Measurements from ENCODE around the gene TENT5C. TPM values are rescaled to one million over a fixed set of nuclear protein-coding genes. Genes with fewer than 3 reads are reported as not detected.

Gene TENT5C
- total and polyA plus RNA-seq, 9 of the 15 experiments (the other 6 are each of a cell fraction or from before 2014, with no cell fraction given): 1.8 to 7.7 (median 4.0) TPM

DNA sequence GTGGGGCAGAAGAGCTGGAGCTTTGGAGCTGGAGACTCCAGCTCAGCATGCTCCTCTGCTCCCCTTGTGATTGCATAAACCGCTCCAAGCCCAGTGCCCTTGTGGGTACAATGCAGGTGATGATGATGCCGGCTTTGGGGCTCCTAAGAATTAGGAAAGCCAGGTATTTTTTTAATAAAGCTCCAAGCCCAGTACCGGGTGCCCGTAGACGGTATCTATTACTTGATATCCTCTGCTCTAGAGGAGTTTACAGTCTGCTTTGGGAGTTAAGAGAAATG lies 27.2 kb downstream of the TENT5C start:
- Histone ChIP-seq H3K4me2 (ENCODE audit: insufficient read depth, low read length) (no peak overlapping the region), H3K9me3 (replicated peaks; ENCODE audit: control insufficient read depth, insufficient read depth, low read depth, low read length) (no peaks in the 10 kb centered on the region), H3K4me3 (no peak overlapping the region), H4K20me1 (replicated peaks; ENCODE audit: control insufficient read depth, insufficient read depth, low read length) (no peaks in the 10 kb centered on the region), H2AFZ (ENCODE audit: low read depth, low read length) (no peak overlapping the region), H3K9me1 (ENCODE audit: control insufficient read depth, insufficient read depth, low read length) (no peaks in the 10 kb centered on the region), H3K36me3 (ENCODE audit: control insufficient read depth, insufficient read depth, low read length) (no peaks in the 10 kb centered on the region), H3K27me3 (ENCODE audit: control insufficient read depth in 2 of 2, insufficient read depth in 2 of 2, low read length in 2 of 2) (no peaks in the 10 kb centered on the region), H3K9ac (ENCODE audit: insufficient read depth in 1 of 2, low read depth in 2 of 2, low read length in 2 of 2) (no peak overlapping the region), H3K4me1 (replicated peaks in 1 of 2; ENCODE audit: control insufficient read depth in 2 of 2, insufficient read depth in 2 of 2, low read length in 2 of 2) (peaks cover 10 to 19% of the 10 kb centered on the region in 2 experiments; a peak in 4 of 5 replicates), H3K79me2 (ENCODE audit: control insufficient read depth, insufficient read depth, low read length) (no peaks in the 10 kb centered on the region), H3K27ac (ENCODE audit: extremely low read depth, low read depth, low read length) (no peak overlapping the region)
- FAIRE-seq: no peak
- intact Hi-C loops (cut with micrococcal nuclease): no loop called here
- ChIA-PET CTCF (ENCODE audit: low intra/inter-chr PET ratio) (no interaction called here), POLR2A (interaction anchor here (0.7 to 24.8 kb wide), 5 partner anchors 9 to 64 kb away, joined by 3 to 383 read pairs (median 4); partner anchors contain the start of gene TENT5C)
- WGBS (ENCODE audit: insufficient coverage, low coverage, missing lambda C conversion rate): 39% methylated on average over 5 of the region's 5 CpGs
- no peak for TF ChIP-seq PPARD (CRISPR knock-in tag; IDR thresholded peaks at IDR 0.05)
- ATAC-seq: no peak
- BruUV-seq (replicated peaks): no TSS peak
- in situ Hi-C loops (cut with MboI): no loop called here
- no peak for DNase-seq (ENCODE audit: extremely low read depth in 1 of 4, low spot score in 3 of 4)

- no peak overlapping the region for H3K4me3 ChIP-seq
- no peaks in the 10 kb centered on the region for H3K79me2 ChIP-seq (ENCODE audit: control insufficient read depth, insufficient read depth, low read length)
- no peaks in the 10 kb centered on the region for H3K9me3 ChIP-seq (replicated peaks; ENCODE audit: control insufficient read depth, insufficient read depth, low read depth, low read length)
- no peak overlapping the region for H3K4me2 ChIP-seq (ENCODE audit: insufficient read depth, low read length)
- intact Hi-C loops (cut with micrococcal nuclease): no loop called here
- FAIRE-seq (no peak), DNase-seq (ENCODE audit: extremely low read depth in 1 of 4, low spot score in 3 of 4) (no peak), ATAC-seq (no peak)
- ChIA-PET POLR2A (interaction anchor here (0.7 to 24.8 kb wide), 3 partner anchors 9 to 21 kb away, joined by 4 to 383 read pairs (median 4); partner anchors contain the start of gene TENT5C), CTCF (ENCODE audit: low intra/inter-chr PET ratio) (no interaction called here)
- H3K9me1 ChIP-seq (ENCODE audit: control insufficient read depth, insufficient read depth, low read length): no peaks in the 10 kb centered on the region
- H3K36me3 ChIP-seq (ENCODE audit: control insufficient read depth, insufficient read depth, low read length): no peaks in the 10 kb centered on the region
- no peaks in the 10 kb centered on the region for H4K20me1 ChIP-seq (replicated peaks; ENCODE audit: control insufficient read depth, insufficient read depth, low read length)
- WGBS (ENCODE audit: insufficient coverage, low coverage, missing lambda C conversion rate): 62% methylated on average over 7 of the region's 7 CpGs
- BruUV-seq (replicated peaks): no TSS peak
- no peaks in the 10 kb centered on the region for H3K27me3 ChIP-seq (ENCODE audit: control insufficient read depth in 2 of 2, insufficient read depth in 2 of 2, low read length in 2 of 2)
- in situ Hi-C loops (cut with MboI): no loop called here
- peaks cover 14 to 22% of the 10 kb centered on the region in 2 experiments; a peak in 4 of 5 replicates for H3K4me1 ChIP-seq (replicated peaks in 1 of 2; ENCODE audit: control insufficient read depth in 2 of 2, insufficient read depth in 2 of 2, low read length in 2 of 2)
- TF ChIP-seq ZFP36 (IDR thresholded peaks at IDR 0.05; ENCODE audit: low read depth, low read length, partially characterized antibody) (peak; percentile 36), BCOR (IDR thresholded peaks at IDR 0.05) (0 out of 2 replicates have a peak, but pooled peaks have one; percentile 39), RERE (CRISPR knock-in tag; IDR thresholded peaks at IDR 0.05; ENCODE audit: borderline replicate concordance) (no peak)
- no peak overlapping the region for H3K9ac ChIP-seq (ENCODE audit: insufficient read depth in 1 of 2, low read depth in 2 of 2, low read length in 2 of 2)
- no peak overlapping the region for H2AFZ ChIP-seq (ENCODE audit: low read depth, low read length)
- no peak overlapping the region for H3K27ac ChIP-seq (ENCODE audit: extremely low read depth, low read depth, low read length)
Measured at GRCh38 chr1:117633423-117633822, 27.6 kb downstream of the TENT5C start.

Measured in K562 (cell line).